ENCODE data around the gene TNIK.
A peak's percentile ranks its signal among the peaks of the same experiment; 100 is the strongest.

The TNIK gene

DNA sequence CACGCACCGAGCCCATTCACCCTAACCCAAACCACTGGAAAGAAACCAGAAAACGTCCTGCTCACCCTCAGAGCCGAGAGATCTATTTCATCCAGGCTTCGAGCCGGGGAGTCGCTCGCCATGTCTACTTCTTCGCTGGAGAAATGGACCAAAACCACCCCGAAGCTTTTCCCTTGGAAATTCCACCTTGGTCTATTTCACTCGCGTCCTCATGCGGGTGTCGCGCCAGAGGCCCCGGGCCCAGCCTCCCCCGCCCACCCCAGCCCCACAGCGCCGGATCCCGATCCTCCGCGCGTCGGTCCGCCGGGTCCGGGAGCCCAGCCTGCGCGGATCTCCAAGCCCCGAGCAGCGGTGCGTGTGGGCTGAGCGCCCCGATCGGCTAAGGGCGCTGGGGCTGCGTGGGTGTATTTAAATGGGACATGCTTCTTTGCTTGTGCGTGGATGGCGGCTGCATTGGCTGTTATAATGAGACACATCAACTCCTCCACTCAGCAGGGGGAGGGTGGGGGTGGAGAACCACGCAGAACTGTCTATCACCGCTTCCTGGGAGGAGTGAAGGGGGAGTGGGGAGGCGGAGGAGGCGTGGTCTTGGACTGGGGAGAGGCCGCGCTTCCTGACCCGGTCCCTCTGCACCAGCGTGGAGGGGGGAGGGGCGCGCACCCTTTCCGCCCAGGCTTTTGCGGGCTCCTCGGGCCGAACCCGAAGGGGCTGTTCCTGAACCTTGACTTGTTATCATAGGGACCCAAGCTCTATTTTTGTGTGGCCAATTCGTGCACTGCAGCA is at the start of gene TNIK:
TNIK (minus strand) TSS at position 464 of the 783 bp plus-strand sequence; CDS start at position 122, 342 bp downstream.
- peak; percentile 56 for DNase-seq (ENCODE audit: low read depth)

DNA sequence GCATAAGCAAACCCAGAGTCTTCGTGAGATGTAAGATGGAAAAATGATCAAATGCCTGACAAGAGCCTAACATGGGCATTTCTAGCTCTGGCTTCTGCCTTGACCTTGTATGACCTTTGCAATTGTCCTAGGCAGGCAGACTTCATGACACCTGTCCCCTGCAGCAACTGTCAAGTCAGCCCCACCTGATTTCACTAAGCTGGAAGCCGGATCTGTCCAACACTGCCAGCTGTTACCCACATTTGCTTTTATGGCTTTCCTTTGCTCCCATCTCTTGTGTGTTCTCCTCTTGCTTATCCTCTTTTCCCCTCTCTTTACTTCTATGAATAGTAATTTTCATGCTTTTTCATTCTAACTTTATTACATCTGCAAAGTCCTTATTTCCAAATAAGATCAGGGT is 48.5 kb upstream of the TNIK start:
- DNase-seq (ENCODE audit: low read depth) = no peak

DNA sequence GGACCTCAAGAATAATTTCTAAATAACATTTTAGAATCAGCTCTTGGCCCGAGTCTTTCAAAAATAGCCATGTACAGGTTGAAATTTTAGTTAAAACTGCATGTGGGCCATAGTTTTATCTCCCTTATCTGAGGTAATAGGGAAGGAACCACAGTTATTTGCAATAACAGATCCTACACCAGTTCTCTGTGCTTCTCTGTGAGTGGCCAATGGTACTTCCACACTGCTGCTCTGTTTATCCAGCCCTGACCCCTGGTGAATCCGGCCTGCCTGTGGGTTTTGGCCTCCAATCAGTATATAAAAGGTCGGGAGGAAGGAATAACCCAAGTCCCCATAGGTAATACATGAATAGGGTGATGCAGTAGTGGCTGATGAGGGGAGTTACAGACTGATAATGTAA is 48.0 kb upstream of the TNIK start:
- no peak for DNase-seq (ENCODE audit: low read depth)

DNA sequence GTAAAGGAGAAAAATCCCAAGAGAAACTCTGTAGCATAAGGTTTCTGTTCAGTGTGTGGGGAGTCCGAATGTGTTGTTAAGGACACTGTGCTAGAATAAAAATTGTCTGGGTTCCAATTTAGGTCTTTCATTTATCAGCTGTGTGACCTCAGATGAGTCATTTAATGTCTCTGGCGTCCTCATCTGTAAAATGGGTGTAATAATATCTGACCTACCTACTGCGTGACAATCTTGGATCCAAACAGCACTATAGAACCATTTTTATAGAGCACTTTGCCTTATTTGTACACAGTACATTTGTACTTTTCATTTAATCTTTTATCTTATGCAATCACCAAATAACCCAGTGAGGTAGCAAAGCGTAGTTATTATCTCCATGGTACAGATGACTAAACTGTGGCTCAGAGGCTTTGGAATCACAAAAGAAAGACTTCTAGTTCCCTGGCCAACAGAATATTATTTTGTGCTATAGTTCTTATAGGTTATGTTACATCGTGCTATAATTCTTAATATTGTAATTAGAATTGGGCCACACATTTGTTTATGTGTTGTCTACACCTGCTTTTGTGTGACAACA is 46.6 kb upstream of the TNIK start:
- no peak for DNase-seq (ENCODE audit: low read depth)

DNA sequence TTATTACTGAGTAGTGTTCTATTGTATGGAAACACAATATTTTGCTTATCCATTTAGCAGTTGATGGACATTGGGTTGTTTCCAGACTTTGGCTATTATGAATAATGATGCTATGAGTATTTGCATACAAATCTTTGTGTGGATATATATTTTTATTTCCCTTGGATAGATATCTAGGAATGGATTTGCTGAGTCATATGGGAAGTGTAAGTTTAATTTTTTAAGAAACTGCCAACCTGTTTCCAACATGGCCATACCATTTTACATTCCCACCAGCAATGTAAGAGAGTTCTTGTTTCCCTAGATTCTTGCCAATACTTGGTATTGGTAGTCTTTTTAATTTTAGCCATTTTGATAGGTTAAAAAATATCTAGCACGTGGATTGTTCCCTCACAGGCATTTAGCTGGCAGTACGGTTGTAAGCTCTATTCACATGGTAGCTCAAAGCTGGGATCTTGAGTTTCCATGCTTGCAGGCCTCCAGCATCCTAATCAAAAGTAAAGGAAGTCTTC is 45.7 kb upstream of the TNIK start:
- no peak for DNase-seq (ENCODE audit: low read depth)

DNA sequence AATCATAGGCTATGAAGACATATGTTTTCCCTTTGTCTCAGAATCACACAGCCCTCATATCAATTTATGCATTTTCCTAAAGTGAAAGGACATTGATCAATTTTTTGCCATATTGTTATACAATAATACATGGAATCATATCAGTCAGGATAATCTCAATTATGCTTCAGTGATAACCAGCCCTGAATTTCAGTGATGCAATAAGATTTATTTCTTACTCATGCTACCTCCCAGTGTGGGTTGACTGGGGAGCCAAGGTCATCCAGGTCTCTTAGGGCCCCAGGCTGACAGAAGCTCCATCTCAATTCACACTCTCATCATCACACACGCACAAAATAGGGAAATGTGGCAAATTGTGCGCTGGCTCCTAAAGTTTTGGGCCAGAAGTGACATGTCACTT is 44.2 kb upstream of the TNIK start:
- DNase-seq (ENCODE audit: low read depth) = no peak

DNA sequence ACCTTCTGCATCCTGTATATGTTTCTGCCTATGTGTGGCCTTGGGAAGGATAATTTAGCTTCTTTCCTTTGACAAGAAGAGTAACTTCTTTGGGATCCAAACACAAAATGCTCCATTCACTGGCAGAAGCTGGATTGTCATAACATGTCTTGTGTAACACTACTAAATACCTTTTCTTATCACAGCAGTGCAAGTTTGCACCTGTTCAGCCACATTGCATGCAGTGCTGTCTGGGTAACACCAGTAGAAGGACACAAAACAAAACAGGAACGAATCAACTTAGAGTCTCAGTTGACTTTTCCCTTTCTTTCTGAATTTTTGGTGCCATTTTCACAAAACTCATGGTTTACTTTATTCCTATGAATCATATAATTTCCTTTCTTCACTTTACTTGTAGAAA is 43.6 kb upstream of the TNIK start:
- no peak for DNase-seq (ENCODE audit: low read depth)

DNA sequence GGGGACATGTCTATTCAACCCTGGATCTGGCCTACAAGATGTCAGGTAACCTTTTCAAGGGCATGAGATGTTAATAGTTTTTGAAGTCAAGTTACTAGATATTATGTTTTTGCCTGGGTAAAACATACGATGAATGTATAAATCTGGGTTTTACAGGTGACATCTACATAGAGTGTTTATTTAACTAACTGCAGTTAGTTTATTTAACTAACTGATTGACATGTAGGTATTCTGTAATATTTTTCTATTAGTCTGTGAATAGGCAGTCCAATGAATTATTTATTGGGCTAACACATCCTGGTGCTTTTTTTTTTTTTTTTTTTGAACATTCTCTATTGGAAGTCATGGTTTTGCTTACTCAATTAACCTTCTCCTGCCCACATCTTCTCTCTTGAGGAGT is 38.7 kb upstream of the TNIK start:
- no peak for DNase-seq (ENCODE audit: low read depth)

DNA sequence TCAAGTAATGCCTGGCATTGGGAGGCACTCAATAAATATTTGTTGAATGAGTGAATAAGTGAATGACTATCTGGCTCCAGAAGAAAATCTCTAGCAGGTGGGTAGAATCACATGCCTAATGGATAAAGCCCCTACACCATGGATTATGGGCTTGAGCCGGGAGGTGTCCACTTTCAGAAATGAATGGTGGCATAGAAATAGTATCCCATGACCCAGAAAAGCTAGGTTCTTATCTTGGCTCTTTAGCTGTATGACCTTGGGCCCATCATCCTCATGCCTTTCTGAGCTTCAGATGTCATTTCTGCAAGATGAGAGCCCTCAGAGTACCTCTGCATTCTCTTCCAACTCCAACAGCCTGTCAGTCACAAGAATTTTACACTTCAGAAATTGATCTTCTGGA is 37.3 kb upstream of the TNIK start:
- no peak for DNase-seq (ENCODE audit: low read depth)

DNA sequence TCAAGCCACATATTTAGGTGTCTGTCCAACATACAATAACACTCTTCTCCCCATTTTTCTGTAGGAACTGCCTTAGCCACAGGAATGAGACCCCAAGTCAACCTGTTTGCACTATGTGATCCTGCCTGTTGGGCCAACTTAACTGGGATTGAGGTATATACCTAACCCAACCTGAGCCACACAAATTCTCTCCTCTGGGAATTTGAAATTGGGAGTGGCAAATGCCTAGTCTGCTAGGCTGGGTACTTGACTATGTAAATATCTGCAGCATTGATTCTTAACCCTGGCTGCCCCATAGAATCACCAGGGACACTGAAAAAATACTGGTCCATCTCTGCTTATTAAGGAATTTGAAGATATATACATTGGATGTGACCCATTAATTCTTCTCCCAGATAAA is 35.2 kb upstream of the TNIK start:
- no peak for DNase-seq (ENCODE audit: low read depth)

DNA sequence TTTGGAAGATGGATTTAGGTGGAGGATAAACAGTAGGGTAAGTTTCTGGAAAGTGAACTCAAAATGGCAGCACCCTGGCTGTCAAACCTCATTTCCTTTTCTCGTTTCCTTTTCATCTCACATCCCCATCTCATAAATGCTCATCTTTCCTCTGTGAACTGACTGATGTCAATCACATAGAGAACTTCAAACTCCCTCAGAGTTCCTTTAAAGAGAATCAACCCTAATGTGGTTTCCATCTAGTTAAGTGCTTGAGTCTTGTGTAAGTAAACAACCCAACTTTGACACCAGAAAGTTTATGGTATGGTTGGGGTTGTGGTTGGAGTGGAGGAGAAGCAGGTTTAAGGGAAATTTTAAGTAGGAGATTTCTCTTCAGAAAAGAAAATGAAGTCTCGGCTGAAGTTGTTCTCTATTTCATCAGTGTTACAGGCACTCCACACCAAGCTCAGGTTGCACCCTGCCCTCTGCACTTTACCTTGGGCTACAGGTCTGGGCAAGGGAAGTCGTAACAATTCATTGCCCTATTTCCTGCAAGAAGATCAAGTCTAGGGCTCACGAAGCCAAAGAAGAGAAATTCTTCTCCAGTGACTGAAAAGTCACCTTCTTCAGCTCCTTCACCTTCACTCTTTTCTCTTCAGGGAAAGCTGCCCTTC is 34.4 kb upstream of the TNIK start:
- DNase-seq (ENCODE audit: low read depth) = no peak

DNA sequence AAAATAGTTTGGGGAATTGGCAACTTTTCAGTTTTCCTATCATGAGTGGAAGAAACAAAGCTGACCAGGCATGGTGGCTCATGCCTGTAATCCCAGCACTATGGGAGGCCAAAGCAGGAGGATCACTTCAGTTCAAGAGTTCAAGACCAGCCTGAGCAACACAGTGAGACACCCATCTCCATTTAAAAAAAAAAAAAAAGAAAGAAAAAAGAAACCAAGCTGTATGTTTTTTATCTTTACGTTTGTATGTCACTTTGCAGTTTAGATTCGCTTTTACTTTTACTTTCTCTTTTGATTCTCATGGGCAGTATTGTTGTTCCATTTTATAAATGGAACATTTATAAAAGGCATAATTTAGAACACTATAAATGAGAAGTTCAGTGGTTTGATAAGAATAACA is 31.2 kb upstream of the TNIK start:
- DNase-seq (ENCODE audit: low read depth) = no peak

DNA sequence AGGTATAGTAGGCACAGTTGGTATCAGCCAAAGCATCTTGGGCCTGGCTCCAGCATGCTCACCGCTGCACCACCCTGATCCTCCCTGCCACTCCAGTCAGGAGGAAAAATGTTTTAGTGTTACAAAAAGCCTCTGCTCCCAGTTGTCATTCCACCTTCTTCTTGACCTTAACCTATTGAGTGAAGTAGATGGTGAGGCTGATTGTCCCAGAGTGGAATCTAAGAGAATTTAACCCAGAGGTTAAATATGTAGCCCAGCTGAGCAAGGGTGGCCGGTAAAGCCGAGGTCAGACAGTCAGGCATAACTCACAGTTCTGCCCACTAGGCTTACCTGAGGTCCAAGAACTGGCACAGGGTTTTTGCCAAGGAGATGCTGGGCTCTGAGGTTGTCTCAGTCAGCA is 30.7 kb upstream of the TNIK start:
- no peak for DNase-seq (ENCODE audit: low read depth)

DNA sequence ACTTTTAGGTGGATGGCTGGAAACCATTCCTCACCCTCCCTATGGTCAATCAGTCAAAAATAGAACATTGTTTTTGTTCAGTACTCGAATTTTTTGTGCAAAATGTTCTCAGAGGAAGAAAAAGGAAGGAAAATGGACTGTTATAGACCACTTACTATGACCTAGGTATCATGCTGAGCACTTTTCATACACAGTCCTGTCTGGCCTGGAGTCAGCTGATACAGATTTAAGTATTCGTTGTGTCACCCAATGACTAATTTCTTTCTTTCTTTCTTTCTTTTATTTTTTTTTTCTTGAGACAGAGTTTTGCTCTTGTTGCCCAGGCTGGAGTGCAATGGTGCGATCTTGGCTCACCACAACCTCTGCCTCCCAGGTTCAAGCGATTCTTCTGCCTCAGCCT is 29.1 kb upstream of the TNIK start:
- DNase-seq (ENCODE audit: low read depth) = no peak

DNA sequence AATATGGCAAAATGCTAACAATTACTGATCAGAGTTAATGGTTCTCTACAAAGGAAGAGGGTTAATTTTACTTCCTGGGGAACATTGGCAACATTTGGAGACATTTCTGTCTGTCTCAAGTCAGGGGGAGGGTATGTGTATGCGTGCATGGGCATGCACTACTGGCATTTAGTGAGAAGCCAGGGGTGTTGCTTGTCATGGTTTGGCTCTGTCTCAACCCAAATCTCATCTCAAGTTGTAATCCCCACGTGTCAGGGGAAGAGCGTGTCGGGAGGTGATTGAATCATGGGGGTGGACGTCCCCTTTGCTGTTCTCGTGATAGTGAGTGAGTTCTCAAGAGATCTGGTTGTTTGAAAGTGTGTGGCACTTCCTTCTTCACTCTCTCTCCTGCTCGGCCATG is 28.3 kb upstream of the TNIK start:
- DNase-seq (ENCODE audit: low read depth) = no peak

DNA sequence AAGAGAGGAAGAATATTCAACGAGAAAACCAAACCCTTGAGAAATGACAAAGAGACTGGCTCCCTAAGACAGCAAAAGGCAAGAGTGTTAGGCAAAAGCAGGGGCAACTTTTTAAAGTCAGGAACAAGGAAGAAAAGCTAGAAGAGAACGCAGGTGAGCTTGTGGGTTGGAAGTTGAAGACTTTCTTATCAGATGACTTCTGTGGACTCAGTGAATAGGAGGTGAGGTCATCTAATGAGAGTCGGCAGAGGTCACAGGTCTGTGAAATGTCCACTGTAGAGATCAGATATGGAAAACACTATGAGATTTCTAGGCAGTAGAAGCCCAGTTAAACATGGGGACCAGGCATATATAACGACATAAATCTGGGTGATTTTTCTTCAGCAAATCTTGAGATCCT is 27.2 kb upstream of the TNIK start:
- DNase-seq (ENCODE audit: low read depth) = no peak

DNA sequence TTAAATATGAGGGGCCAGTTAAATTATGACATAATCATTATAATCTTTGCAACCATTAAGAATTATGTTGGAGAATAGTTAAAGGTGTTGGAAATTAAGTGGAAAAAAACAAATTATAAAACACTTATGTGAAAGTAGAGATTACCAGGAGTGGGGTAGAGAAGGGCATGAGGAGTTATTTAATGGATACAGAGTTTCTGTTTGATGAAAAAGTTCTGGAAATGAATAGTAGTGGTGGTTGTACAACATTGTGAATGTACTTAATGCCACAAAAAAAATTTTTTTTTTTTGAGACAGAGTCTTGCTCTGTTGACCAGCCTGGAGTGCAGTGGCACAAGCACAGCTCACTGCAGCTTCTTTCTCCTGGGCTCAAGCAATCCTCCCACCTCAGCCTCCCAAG is 25.1 kb upstream of the TNIK start:
- no peak for DNase-seq (ENCODE audit: low read depth)

DNA sequence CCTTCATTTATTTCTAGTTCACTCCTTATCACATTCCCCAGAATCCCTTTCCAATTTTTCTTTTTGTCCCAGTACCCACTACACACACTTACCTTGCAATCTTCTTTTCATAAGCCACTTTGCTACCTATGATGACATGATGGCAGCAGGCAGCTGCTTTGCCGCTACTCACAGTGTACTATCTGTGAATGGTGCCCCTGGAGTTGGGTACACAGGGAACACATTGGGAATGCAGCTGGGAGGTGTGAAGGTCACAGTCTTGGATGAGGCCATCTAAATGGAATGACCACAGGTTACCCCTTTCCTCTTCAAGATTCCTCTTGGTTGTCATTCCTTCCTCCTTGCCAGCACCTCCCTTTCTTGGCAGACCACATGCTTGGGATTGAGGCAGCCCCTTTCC is 20.8 kb upstream of the TNIK start:
- DNase-seq (ENCODE audit: low read depth) = no peak

DNA sequence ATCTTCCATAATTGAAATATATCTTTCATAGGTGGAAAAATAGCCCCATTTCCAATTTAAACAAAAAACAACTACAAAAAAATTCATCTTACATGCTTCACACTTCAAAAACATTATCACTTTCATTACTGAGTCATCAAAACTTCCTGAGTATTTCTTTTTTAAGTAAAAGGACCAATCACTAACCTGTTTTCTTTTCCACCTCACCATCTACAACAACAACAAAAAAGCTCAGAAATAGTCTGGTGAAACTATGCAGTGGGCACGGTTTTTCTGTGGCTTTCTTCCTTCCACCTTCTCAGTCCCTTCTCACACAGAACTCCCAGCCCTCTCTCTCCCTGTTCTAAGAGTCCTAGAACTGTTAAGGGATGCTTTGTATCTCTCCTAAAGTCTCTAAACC is 20.3 kb upstream of the TNIK start:
- no peak for DNase-seq (ENCODE audit: low read depth)

DNA sequence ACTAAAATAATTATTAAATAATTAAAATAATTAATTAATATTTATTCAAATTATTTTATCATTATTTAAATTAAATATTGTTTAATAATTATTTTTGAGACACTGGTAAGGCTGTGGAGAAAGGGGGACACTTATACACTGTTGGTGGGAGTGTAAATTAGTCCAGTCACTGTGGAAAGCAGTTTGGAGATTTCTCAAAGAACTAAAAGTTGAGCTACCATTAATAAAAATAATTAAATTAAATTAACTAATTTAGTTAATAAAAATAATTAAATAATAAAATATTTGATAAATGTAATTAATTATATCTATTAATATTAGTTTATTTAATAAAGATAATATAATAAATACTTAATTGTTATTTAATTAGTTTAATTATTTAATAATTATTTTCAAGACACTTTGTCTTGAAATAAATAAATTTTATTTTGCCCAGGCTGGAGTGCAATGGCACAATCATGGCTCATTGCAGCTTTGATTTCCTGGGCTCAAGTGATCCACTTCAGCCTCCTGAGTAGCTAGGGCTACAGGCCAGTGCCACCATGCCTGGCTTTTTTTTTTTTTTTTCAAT is 16.4 kb upstream of the TNIK start:
- no peak for DNase-seq (ENCODE audit: low read depth)

DNA sequence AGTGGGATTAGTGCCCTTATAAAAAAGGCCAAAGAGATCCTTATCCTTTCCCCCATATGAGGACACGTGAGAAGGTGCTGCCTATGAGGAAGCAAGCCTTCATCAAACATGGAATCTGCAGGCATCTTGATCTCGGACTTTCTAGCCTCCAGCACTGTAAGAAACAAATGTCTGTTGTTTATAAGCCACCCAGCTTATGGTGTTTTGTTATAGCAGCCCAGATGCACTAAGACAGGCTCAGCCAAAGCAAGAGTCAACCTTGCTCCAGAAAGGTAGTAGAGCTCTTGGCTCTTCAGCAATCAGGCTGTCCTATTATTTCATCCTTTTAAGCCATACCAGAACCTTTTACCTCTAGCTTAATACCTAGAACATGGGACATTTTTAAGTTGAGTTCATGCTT is 12.3 kb upstream of the TNIK start:
- DNase-seq (ENCODE audit: low read depth) = no peak

DNA sequence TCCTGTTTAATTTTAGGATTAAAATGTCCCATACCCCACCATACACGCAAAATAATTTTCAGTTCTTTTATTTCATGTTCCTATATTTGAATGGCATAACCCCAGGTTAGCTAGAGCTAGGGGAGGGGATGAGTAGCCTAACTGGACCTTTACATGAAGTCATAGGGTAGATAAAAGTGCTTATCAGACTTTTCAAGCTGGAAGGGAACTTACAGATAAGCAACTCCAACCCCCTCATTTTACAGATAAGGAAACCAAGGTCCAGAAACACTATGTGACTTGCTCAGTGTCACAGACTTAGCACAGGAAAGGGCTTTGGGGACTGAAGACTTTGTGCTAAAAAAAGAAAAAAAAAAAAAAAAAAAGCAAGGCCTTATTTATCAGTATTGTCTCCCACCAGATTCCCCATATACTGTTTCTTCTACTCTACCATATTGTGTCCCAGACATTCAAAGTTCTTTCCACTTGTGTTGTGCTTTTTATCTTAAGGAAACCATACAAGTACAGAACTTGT is 10.6 kb upstream of the TNIK start:
- DNase-seq (ENCODE audit: low read depth) = no peak

DNA sequence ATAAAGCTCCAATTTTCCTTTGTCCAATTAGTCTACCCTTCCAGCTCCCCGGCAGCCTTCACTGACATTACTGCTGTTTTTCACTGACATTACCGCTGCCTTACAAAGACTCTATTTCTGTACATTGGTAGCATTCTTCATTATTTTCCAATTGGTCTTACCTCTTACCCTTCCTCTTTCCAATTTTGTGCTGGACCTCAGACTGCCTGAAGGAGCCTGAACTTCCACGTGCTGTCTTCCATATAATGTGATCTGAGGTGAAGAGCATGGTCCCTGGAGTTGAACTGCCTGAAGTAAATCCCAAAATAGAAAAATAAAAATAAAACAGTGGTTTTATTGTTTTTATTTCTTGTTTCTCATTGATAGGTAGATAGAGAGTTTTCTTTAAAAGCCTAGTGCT is 9.2 kb upstream of the TNIK start:
- no peak for DNase-seq (ENCODE audit: low read depth)

Data from stromal cell of bone marrow (primary cell).